Bronchial epithelial cell (primary cell): Measurements from ENCODE around the gene GCC2. TPM values are rescaled to one million over a fixed set of nuclear protein-coding genes. Genes with fewer than 3 reads are reported as not detected.
"Not testable (repeated sequence)": the region's sequence is repeated elsewhere in the genome, so short reads cannot be mapped to it uniquely, and the experiment has no call there.

Experiments used
- DNase-seq: peaks from one replicate; pipeline ENCODE4 v3.0.0-alpha.2; 2010; ENCODE audit warnings: low read depth
- FAIRE-seq: peaks from 2 replicates; lab custom pipeline; 2011; peaks lifted over from hg19 to GRCh38; lab: Jason Lieb, UNC
- H3K27me3 ChIP-seq: 2 replicates; pipeline ENCODE4 v1.5.1; 2011; ENCODE audit warnings: low read length; ENCODE audit not compliant: control insufficient read depth, insufficient read depth
- H3K36me3 ChIP-seq: 2 replicates; pipeline ENCODE4 v1.5.1; 2011; ENCODE audit warnings: low read length; ENCODE audit not compliant: control insufficient read depth, insufficient read depth
- H3K4me3 ChIP-seq: 2 replicates; pipeline ENCODE4 v1.5.1; 2011; ENCODE audit warnings: mild to moderate bottlenecking, low read depth, low read length, control low read depth
- total RNA-seq: library from RNA; depleted of rRNA; stranded (reverse); fragments of >200 nt; gene quantifications from 2 replicates; pipeline ENCODE4 v1.2.1, GENCODE V29; 2014
- TF ChIP-seq, protein P1 (sequence below): IDR thresholded peaks from 2 replicates; pipeline ENCODE4 v1.5.1; 2011; ENCODE audit warnings: mild to moderate bottlenecking, moderate library complexity, low read length, control low read depth, inconsistent platforms; ENCODE audit not compliant: insufficient read depth, severe bottlenecking

Gene GCC2
- total RNA-seq, 1 donor from 2014 or later: 9.0 TPM

DNA sequence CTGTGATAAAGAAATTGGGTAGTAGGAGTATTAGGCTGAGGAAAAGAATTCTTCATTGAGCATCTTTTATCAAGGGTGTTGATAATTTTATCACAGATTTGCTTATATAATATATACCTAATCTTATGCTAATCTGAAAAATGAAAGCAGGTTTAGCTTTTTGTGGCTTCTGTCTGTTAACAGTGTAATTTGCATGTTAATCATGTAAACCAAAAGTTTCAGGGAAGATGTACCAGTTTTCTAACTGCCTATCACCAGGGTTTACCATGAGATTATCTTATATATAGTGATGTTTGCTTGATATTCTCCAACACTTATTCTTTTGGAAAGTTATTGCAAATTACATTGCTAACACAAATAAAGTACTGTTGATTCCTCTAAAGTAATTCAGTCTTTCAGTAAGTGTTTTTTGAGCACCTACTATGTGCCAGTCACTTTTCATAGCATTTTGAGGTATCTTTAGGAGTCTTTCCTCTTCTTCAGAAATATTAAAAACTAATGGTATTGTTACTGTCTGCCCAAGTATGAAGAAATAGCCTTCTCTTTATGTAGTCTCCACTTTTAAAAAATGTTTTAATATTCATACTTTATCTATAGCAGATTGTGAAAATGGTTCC lies 41.6 kb downstream of the GCC2 start:
- H3K27me3 ChIP-seq: no peaks in the 10 kb centered on the region
- FAIRE-seq (no peak), DNase-seq (no peak)
- peaks cover 1% of the 10 kb centered on the region for H3K36me3 ChIP-seq
- TF ChIP-seq, protein P1, sequence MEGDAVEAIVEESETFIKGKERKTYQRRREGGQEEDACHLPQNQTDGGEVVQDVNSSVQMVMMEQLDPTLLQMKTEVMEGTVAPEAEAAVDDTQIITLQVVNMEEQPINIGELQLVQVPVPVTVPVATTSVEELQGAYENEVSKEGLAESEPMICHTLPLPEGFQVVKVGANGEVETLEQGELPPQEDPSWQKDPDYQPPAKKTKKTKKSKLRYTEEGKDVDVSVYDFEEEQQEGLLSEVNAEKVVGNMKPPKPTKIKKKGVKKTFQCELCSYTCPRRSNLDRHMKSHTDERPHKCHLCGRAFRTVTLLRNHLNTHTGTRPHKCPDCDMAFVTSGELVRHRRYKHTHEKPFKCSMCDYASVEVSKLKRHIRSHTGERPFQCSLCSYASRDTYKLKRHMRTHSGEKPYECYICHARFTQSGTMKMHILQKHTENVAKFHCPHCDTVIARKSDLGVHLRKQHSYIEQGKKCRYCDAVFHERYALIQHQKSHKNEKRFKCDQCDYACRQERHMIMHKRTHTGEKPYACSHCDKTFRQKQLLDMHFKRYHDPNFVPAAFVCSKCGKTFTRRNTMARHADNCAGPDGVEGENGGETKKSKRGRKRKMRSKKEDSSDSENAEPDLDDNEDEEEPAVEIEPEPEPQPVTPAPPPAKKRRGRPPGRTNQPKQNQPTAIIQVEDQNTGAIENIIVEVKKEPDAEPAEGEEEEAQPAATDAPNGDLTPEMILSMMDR: no peak
- no peak overlapping the region for H3K4me3 ChIP-seq

DNA sequence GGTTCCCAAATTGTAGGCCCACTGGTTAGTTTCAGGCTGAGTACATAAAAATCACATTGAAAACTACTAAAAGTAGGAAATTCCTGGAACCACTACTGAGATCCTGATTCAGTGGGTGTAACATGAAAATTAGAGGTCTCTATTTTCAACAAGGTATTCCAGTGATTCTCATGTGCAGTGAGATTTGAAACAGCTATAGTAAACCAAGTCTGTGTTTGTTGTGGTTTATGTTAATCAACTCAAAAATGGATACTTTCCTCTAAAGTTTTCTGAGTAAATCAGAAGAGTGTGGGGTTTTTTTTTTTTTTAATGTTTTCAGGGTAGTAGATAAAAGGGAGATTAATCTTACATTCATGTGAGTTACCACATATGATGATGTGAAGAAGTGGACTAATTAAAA lies 42.8 kb downstream of the GCC2 start:
- Histone ChIP-seq H3K4me3 (no peak overlapping the region), H3K36me3 (peaks cover 1% of the 10 kb centered on the region), H3K27me3 (no peaks in the 10 kb centered on the region)
- DNase-seq (no peak), FAIRE-seq (no peak)
- TF ChIP-seq, protein P1: no peak

DNA sequence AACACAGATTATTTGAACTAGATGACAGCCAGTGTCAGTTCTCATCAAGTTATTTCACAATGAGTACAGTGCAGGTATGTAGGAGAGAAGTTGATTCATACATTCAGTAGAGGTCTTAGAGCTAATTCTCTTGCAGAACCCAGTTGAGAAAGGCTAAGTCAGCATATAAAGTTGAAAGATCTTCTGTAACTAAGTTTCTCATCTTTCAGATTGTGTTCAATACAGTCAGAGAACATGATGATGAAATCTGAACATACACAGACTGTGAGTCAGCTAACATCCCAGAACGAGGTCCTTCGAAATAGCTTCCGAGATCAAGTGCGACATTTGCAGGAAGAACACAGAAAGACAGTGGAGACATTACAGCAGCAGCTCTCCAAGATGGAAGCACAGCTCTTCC lies 43.4 kb downstream of the GCC2 start:
- DNase-seq: peak; percentile 98
- no peaks in the 10 kb centered on the region for H3K27me3 ChIP-seq
- FAIRE-seq: peak; percentile 62
- H3K36me3 ChIP-seq: peaks cover 1% of the 10 kb centered on the region
- H3K4me3 ChIP-seq: no peak overlapping the region
- TF ChIP-seq, protein P1: no peak

DNA sequence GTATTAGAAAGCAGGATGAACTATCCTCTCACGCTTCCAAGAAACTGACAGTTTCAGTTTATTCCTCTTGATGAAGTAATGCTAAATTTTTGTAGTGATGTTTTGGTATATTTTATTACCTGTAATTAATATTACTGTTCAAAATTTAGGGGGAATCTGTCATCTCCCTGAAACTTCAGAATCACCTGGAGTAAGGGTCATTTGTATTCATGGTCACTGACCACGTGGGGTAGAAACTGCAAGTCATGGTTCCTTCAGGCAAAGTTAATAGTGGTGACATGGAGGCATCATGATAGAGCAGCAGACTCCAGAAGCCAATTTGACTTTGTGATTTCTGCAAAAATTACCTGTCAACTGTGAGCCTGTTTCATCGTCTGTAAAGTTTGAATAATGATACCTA lies 47.2 kb downstream of the GCC2 start:
- not testable (repeated sequence) for FAIRE-seq, DNase-seq, H3K27me3 ChIP-seq, H3K4me3 ChIP-seq, H3K36me3 ChIP-seq

DNA sequence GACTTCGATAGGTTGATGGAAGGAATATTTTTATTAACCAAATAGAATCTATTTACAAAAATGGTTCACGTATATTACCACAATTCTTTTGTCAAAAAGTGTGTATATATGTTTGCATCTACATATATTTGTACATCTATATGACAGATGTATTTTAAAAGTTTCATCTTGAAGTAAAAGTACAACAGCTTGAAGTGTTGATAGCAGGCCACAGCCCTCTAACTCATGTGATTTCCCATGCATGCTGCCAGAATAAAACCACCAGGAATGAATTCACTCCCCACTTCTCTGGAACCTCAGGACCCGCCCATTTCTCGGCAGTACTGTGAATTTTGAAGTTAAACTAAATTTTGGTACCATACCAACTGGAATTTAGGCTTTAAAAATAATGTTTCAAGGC lies 58.6 kb downstream of the GCC2 start:
- H3K27me3 ChIP-seq, H3K4me3 ChIP-seq, DNase-seq, FAIRE-seq, H3K36me3 ChIP-seq: not testable (repeated sequence)

DNA sequence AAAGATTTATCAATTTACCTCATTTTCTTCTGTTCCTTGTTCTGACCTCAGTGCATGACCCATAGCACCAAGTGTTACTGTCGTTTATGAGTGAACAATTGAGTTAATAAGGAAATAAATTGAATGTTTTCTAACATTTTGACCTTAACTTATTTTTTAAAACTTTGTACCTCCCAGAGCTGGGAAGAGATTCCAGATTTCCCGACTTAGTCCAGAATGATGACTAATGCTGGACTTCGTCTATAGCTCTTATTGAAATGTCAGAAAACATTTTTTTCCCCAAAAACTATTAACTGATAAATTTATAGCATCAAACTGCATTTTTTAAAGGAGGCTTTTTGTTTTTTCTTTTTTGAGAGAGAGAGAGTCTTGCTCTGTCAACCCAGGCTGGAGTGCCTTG lies 63.4 kb downstream of the GCC2 start:
- FAIRE-seq, DNase-seq, H3K27me3 ChIP-seq, H3K4me3 ChIP-seq, H3K36me3 ChIP-seq: not testable (repeated sequence)

DNA sequence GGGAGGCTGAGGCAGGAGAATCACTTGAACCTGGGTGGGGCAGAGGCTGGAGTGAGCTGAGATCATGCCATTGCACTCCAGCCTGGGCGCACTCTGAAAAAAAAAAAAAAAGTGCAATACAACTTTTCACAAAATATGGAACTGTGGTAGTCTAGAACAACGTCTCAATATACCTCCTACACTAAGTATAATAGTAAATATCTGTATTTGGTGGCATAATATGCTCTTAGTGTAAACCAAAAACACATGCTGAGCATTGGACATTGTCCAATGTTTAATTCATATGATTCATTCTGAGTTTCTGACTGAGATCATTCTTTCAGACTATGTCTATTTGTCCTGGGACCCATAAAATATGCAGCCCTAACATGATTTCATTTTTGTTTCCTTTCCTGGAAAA lies 65.5 kb downstream of the GCC2 start:
- H3K27me3 ChIP-seq, H3K4me3 ChIP-seq, H3K36me3 ChIP-seq, DNase-seq, FAIRE-seq: not testable (repeated sequence)

DNA sequence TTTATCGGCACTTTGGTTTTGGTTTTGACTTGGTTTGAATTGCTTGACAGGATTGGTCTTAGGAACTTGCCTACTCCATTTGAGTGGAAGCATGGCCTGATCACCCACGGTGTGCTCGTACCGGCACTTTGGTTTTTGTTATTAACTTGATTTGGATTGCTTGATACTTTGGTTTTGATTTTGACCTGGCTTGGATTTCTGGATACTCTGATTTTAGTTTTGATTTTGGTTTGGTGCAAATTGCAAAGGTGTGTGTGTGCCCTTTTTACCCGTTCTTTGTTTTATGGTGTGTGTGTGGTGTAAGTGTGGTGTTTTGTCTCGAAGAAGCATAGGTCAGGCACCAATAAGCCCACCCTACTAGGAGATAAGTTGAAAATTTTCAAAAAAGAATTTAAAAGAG lies 75.7 kb downstream of the GCC2 start:
- FAIRE-seq, H3K27me3 ChIP-seq, H3K36me3 ChIP-seq, H3K4me3 ChIP-seq, DNase-seq: not testable (repeated sequence)

DNA sequence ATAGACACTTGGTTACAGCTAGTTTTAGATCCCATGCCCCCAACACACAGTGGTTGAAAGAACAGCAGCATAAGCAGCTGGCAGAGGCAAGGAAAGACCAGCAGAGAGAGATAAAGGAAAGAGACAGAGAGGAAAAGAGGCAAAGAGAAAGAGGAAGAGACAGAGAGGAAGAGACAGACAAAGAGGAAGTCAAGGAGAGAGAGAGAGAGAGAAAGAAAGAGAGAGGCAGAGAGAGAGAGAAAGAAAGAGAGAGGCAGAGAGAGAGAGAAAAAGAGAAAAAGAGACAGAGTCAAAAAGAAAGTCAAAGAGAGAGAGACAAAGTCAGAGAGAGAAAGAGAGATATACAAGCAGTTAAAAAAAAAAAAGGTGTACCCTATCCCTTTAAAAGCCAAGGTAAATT lies 76.3 kb downstream of the GCC2 start:
- H3K36me3 ChIP-seq, H3K27me3 ChIP-seq, FAIRE-seq, H3K4me3 ChIP-seq, DNase-seq: not testable (repeated sequence)
